Mesodermal cell (in vitro differentiated cells): ENCODE data around the gene SPINK2. TPM values are rescaled to one million over a fixed set of nuclear protein-coding genes. Genes with fewer than 3 reads are reported as not detected.

Experiments used
- H3K27ac ChIP-seq: 2 replicates; pipeline ENCODE4 v1.7.0; 2013; ENCODE audit warnings: mild to moderate bottlenecking, low read depth, low read length, moderate library complexity; ENCODE audit not compliant: severe bottlenecking
- H3K36me3 ChIP-seq: 2 replicates; pipeline ENCODE4 v1.7.1; 2013; ENCODE audit warnings: mild to moderate bottlenecking, low read length, moderate library complexity; ENCODE audit not compliant: control insufficient read depth, insufficient read depth
- H3K4me1 ChIP-seq: one replicate; pipeline ENCODE4 v1.7.1; 2013; ENCODE audit warnings: mild to moderate bottlenecking, low read length; ENCODE audit not compliant: insufficient read depth, control insufficient read depth, poor library complexity, severe bottlenecking
- H3K4me3 ChIP-seq: 2 replicates; pipeline ENCODE4 v1.7.0; 2013; ENCODE audit warnings: low read length, control low read depth, mild to moderate bottlenecking; ENCODE audit not compliant: insufficient read depth, poor library complexity, severe bottlenecking; ENCODE audit errors: extremely low read depth
- H3K9me3 ChIP-seq: 2 replicates; pipeline ENCODE4 v1.7.1; 2013; ENCODE audit warnings: mild to moderate bottlenecking, low read length, moderate library complexity; ENCODE audit not compliant: control insufficient read depth
- WGBS, 2 experiments: methylation state at CpG; one replicate each; pipeline ENCODE4 v1.1.5; 2013; ENCODE audit warnings: missing lambda C conversion rate in 2 of 2; ENCODE audit not compliant: insufficient coverage in 2 of 2; 5-methylcytosine and 5-hydroxymethylcytosine counted together
- polyA plus RNA-seq, 2 experiments: library from polyadenylated mRNA; stranded (reverse); fragments of 50-300 nt; gene quantifications; one replicate each; pipeline ENCODE4 v1.2.3, GENCODE V29; 2013

Gene SPINK2
- polyA plus RNA-seq (2013, experiment 1 of 2), result 0.74 TPM
- polyA plus RNA-seq (2013, experiment 2 of 2), result 2.1 TPM

- Histone ChIP-seq H3K4me3 (peak within 1 kb of the TSS; percentile 41), H3K27ac (no peak within 1 kb of the TSS), H3K9me3 (no peaks in the 10 kb centered on the region), H3K36me3 (no peaks in the 10 kb centered on the region), H3K4me1 (peaks cover 3% of the 10 kb centered on the region)
- WGBS, 2 experiments, result 2% methylated on average over 10 to 19 of the region's 58 CpGs
These were observed at the start of gene SPINK2 for GRCh38 chr4:56821381-56822243. Gene SPINK2, minus strand, starts transcription at chr4:56821701. Its CDS starts 39 bp downstream, at chr4:56821662.

- H3K27ac ChIP-seq, result no peak overlapping the region
- H3K4me3 ChIP-seq, result no peak overlapping the region
- H3K9me3 ChIP-seq, result no peaks in the 10 kb centered on the region
- no peaks in the 10 kb centered on the region for H3K36me3 ChIP-seq
- no peaks in the 10 kb centered on the region for H3K4me1 ChIP-seq
- WGBS, 2 experiments, result 85 to 89% methylated on average over 3 to 4 of the region's 4 CpGs
These were observed 49.4 kb upstream of the SPINK2 start for GRCh38 chr4:56870946-56871345.

- Histone ChIP-seq H3K9me3 (no peaks in the 10 kb centered on the region), H3K4me3 (no peak overlapping the region), H3K27ac (no peak overlapping the region), H3K4me1 (no peaks in the 10 kb centered on the region), H3K36me3 (no peaks in the 10 kb centered on the region)
- WGBS, 2 experiments, result 89 to 93% methylated on average over 3 to 7 of the region's 7 CpGs
These were observed 42.1 kb upstream of the SPINK2 start for GRCh38 chr4:56863441-56864139.

- H3K36me3 ChIP-seq, result no peaks in the 10 kb centered on the region
- WGBS, 2 experiments, result 33 to 43% methylated on average over 1 of the region's 1 CpG
- no peak overlapping the region for H3K4me3 ChIP-seq
- H3K4me1 ChIP-seq, result peaks cover 5% of the 10 kb centered on the region
- H3K27ac ChIP-seq, result no peak overlapping the region
- no peaks in the 10 kb centered on the region for H3K9me3 ChIP-seq
These were observed 39.9 kb upstream of the SPINK2 start for GRCh38 chr4:56861360-56861759.

- Histone ChIP-seq H3K36me3 (no peaks in the 10 kb centered on the region), H3K4me1 (peaks cover 5% of the 10 kb centered on the region), H3K27ac (no peak overlapping the region), H3K4me3 (no peak overlapping the region), H3K9me3 (no peaks in the 10 kb centered on the region)
- WGBS, 2 experiments, result no CpG with 5 or more reads among the region's 3 CpGs
These were observed 39.3 kb upstream of the SPINK2 start for GRCh38 chr4:56860781-56861180.

- H3K4me3 ChIP-seq, result no peak overlapping the region
- H3K4me1 ChIP-seq, result peaks cover 5% of the 10 kb centered on the region
- H3K27ac ChIP-seq, result no peak overlapping the region
- 64 to 86% methylated on average over 2 to 3 of the region's 5 CpGs for WGBS, 2 experiments
- H3K9me3 ChIP-seq, result no peaks in the 10 kb centered on the region
- no peaks in the 10 kb centered on the region for H3K36me3 ChIP-seq
These were observed 38.3 kb upstream of the SPINK2 start for GRCh38 chr4:56859841-56860240.

- WGBS, 2 experiments, result 80 to 88% methylated on average over 1 to 2 of the region's 2 CpGs
- H3K36me3 ChIP-seq, result no peaks in the 10 kb centered on the region
- H3K4me1 ChIP-seq, result peaks cover 5% of the 10 kb centered on the region
- no peaks in the 10 kb centered on the region for H3K9me3 ChIP-seq
- no peak overlapping the region for H3K4me3 ChIP-seq
- H3K27ac ChIP-seq, result no peak overlapping the region
These were observed 36.3 kb upstream of the SPINK2 start for GRCh38 chr4:56857601-56858309.

- H3K4me1 ChIP-seq, result peaks cover 5% of the 10 kb centered on the region
- no peak overlapping the region for H3K4me3 ChIP-seq
- no peak overlapping the region for H3K27ac ChIP-seq
- no peaks in the 10 kb centered on the region for H3K9me3 ChIP-seq
- 67 to 73% methylated on average over 2 to 3 of the region's 5 CpGs for WGBS, 2 experiments
- H3K36me3 ChIP-seq, result no peaks in the 10 kb centered on the region
These were observed 35.2 kb upstream of the SPINK2 start for GRCh38 chr4:56856656-56857055.

- H3K4me1 ChIP-seq, result no peaks in the 10 kb centered on the region
- no peak overlapping the region for H3K4me3 ChIP-seq
- 78% methylated on average over 1 of the region's 1 CpG; no CpG with 5 or more reads in 1 of the 2 experiments for WGBS, 2 experiments
- H3K36me3 ChIP-seq, result no peaks in the 10 kb centered on the region
- no peaks in the 10 kb centered on the region for H3K9me3 ChIP-seq
- H3K27ac ChIP-seq, result no peak overlapping the region
These were observed 29.4 kb upstream of the SPINK2 start for GRCh38 chr4:56850910-56851309.

- Histone ChIP-seq H3K36me3 (no peaks in the 10 kb centered on the region), H3K9me3 (no peaks in the 10 kb centered on the region), H3K4me3 (no peak overlapping the region), H3K27ac (no peak overlapping the region), H3K4me1 (no peaks in the 10 kb centered on the region)
- WGBS, 2 experiments, result 20 to 100% methylated on average over 1 to 2 of the region's 4 CpGs
These were observed 23.5 kb upstream of the SPINK2 start for GRCh38 chr4:56844802-56845580.
